GM12801 (cell line): ENCODE measurements around the gene TTC28.

Source experiments
- TF ChIP-seq, protein P1 (sequence below): IDR thresholded peaks from one replicate; pipeline ENCODE4 v1.5.1; 2011; ENCODE audit warnings: control low read depth; ENCODE audit not compliant: insufficient read length; ENCODE audit errors: extremely low read depth

Gene TTC28

DNA sequence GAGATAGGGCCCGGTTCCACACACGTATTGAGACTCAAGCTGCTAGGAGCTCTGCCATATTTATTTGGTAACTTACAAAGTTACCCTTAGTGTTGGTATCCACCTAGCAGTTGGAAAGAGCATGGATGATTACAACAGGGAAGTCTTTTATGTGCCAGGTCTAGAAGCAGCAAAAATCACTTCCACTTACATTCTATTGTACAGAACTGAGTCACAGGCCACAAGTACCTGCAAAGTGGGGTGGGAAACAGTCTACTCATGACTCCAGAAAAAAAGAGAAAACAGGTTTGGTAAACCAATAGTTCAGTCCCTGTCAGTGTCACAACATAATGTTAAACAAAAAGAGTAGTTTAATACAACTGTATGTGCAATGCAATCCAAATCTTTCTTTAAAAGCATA lies 480.9 kb downstream of the TTC28 start:
- TF ChIP-seq, protein P1, sequence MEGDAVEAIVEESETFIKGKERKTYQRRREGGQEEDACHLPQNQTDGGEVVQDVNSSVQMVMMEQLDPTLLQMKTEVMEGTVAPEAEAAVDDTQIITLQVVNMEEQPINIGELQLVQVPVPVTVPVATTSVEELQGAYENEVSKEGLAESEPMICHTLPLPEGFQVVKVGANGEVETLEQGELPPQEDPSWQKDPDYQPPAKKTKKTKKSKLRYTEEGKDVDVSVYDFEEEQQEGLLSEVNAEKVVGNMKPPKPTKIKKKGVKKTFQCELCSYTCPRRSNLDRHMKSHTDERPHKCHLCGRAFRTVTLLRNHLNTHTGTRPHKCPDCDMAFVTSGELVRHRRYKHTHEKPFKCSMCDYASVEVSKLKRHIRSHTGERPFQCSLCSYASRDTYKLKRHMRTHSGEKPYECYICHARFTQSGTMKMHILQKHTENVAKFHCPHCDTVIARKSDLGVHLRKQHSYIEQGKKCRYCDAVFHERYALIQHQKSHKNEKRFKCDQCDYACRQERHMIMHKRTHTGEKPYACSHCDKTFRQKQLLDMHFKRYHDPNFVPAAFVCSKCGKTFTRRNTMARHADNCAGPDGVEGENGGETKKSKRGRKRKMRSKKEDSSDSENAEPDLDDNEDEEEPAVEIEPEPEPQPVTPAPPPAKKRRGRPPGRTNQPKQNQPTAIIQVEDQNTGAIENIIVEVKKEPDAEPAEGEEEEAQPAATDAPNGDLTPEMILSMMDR, result no peak

DNA sequence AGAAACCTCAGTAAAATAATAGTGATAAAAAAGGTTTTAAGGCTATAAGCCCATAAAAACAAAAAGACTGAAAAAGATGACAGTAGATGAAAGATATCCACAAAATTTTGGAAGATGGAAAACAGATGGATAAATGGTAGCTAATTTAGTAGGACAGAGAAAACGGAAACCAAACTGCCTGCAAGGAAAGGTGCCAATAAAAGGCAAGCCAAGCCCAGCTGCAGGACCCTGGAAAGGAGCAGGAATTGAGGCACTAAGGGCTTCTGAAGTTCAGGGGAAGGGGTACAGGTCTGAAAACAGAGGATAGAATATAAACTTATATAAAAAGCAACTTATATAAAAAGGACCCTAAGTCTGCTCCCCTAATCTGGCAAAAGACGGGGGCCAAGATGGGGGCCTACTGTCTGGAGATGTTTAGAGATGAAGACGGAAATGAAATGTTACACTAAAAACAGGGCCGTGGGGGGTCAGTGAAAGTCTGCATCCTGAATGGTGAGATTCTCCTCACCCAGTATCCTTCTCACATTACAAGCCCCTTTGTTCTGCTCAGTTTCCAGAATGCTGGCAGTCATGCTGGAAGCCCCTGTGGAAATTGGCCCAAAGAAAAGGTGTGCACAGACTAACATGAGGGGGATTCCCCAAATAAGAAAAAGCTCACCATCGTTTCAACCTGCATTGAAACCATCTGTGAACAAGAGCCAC lies 491.3 kb downstream of the TTC28 start:
- TF ChIP-seq, protein P1, result no peak

DNA sequence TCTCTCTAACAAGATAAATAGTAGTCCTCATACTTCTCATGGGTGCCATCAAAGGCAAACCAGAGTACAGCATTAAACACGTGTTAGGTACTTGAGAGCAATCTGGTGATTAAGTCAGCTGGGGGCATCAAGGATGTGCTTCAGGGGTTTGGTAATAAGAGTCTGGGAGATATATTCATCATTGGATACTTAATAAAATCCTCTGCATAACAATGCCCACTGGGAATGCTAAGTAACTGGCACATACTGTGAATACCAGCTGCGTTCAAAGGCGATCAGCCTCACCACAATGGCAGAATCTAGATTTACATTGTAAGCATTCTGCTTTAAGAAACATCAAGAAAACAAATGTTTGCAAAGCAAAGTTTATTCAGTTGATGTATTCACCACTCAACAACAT lies 492.0 kb downstream of the TTC28 start:
- TF ChIP-seq, protein P1, result no peak

DNA sequence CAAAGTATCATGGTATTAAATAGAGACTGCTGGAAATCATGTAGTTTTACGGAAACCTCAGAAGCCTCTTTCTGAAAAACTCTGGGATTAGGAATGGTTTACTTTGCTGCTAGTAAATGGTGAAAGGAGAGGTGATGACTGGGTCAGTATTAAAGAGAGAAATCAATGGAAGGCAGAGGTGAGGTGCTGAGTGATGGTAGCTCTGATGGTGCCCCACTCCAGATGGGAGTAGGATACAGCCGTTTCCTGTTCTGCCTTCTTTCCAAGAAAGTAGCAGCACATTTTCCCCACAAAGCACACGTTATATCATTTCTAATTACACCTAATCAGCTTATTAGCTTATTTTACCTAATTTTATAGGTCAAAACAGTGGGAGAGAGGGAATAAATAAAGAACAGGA lies 493.0 kb downstream of the TTC28 start:
- TF ChIP-seq, protein P1, result no peak

DNA sequence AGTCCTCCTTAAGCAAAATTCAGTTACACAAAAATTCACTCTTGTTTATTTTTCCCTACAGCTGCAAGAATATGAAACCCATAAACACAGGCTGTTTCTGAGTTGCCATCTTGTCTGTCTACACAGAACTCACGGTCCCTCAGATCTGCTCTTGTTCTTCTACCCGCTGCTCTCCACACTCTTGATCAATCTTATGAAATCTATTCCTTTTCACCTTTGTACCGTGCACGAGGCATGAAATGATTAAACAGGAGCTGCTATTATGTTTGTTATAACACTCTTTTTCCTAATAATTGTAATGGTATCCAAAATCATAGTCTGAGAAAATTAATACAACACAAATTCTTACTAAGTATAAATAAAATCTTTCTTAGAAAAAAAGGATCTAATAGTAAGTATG lies 494.5 kb downstream of the TTC28 start:
- TF ChIP-seq, protein P1, result no peak

DNA sequence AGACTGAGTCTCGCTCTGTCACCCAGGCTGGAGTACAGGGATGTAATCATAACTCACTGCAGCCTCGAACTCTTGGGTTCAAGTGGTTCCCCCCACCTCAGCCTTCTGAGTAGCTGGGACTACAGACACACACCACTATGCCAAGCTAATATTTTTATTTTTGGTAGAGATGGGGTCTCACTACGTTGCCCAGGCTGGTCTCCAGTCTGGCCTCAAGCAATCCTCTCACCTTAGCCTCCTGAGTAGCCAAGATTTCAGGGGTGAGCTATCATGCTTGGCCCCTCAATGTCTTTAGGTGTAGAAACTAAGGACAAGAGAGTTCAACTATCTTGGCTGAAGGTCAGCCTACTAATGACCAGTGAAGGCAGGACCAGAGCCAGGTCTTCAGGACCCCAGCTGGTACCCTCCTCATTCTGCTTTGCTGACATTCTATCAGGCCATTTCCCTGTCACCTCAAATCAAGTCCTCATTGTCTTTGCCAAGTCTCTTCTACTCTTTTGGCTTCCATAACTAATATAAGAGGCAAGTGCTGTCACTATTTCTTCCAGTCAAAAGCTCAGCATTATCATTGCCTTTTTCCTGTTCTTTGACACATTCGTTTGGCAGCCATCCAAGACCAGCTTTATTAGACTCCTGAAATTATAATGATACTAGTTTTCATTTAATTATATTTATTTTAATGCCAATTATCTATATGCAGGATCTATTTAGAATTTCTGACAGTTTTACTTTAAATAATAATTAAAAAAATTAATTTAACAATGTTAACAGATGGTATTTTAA lies 496.4 kb downstream of the TTC28 start:
- TF ChIP-seq, protein P1, result no peak

DNA sequence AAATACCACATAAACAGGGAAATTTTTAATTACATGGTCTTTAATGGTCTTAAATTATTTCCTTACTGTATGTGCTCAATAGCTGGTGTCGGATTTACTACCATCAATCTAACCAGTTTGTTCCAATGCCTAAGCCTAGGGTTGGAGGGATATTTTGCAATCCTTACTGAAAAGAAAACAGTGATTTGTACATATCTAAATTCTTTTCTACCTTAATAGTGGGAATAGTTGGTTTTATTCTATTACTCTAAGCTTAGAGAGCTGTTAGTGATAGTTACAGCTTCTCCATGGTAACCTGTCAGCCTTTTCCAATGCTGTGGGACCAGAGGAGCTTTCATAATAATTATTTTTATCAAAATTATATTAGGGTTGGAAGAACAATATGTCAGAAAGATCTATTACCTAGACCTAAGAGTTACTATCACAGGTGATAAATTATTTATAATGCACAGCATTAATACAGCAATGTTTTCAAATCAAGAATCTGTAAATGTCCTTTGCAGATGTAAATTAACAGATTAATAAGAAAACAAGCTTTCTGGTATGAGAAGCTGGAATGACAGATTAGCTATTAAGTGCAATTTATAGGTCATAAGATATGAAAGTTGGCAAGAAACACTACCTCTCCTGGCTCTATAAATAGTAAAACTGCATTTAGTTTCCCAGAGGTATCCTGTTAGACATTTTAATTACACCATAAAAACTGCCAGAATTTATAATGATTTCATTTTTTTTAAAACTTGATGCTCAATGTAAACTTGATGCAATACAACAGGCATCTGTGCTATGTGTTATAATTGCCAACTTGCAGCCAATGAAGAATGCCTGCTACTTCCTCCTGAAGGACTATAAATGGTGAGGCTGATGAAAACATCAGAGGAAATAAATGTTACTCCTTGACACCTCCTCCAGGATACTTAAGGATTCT lies 498.6 kb downstream of the TTC28 start:
- TF ChIP-seq, protein P1, result no peak
